SK-N-SH treated with all-trans-retinoic acid at 6 μM for 48 hours (cell line): ENCODE results near the gene MLYCD.

Experiments used
- ATAC-seq: fragments of 200-7000 bp; cut with Tn5 transposase; 3 replicates; pipeline ENCODE4 v1.9.1; 2020; ENCODE audit warnings: mild to moderate bottlenecking, moderate library complexity
- ARNTL ChIP-seq: fragments of 450-650 bp; formaldehyde crosslinking; IDR thresholded peaks from 2 replicates; pipeline ENCODE4 v1.5.0; 2020; ENCODE audit warnings: low read depth, mild to moderate bottlenecking, moderate library complexity, borderline replicate concordance
- BACH2 ChIP-seq: fragments of 250-450 bp; sonication (Bioruptor Pico); IDR thresholded peaks from 2 replicates; pipeline ENCODE4 v1.9.0; 2021; ENCODE audit warnings: mild to moderate bottlenecking, borderline replicate concordance
- CREB5 ChIP-seq: fragments of 250-450 bp; sonication (Bioruptor Pico); IDR thresholded peaks from 2 replicates; pipeline ENCODE4 v1.5.1; 2020; ENCODE audit warnings: low read depth, mild to moderate bottlenecking, moderate library complexity
- CSDC2 ChIP-seq: fragments of 250-450 bp; sonication (Bioruptor Pico); IDR thresholded peaks from 2 replicates; pipeline ENCODE4 v1.5.0; 2020; ENCODE audit warnings: mild to moderate bottlenecking, moderate library complexity
- CSRNP3 ChIP-seq: fragments of 250-450 bp; sonication (Bioruptor Pico); IDR thresholded peaks from 2 replicates; pipeline ENCODE4 v1.5.1; 2021; ENCODE audit warnings: mild to moderate bottlenecking, moderate library complexity
- ESRRG ChIP-seq: fragments of 250-450 bp; sonication (Bioruptor Pico); IDR thresholded peaks from 2 replicates; pipeline ENCODE4 v1.6.1; 2021; ENCODE audit warnings: mild to moderate bottlenecking
- GLIS3 ChIP-seq: fragments of 250-450 bp; sonication (Bioruptor Pico); IDR thresholded peaks from 2 replicates; pipeline ENCODE4 v1.5.0; 2020; ENCODE audit warnings: mild to moderate bottlenecking, moderate library complexity
- ISL1 ChIP-seq: fragments of 250-450 bp; sonication (Bioruptor Pico); IDR thresholded peaks from 2 replicates; pipeline ENCODE4 v2.1.2; 2022; ENCODE audit warnings: mild to moderate bottlenecking, moderate library complexity
- OSR1 ChIP-seq: fragments of 250-450 bp; sonication (Bioruptor Pico); IDR thresholded peaks from 2 replicates; pipeline ENCODE4 v1.8.0; 2022; ENCODE audit warnings: moderate library complexity, mild to moderate bottlenecking, inconsistent platforms
- PATZ1 ChIP-seq: fragments of 250-450 bp; sonication (Bioruptor Pico); IDR thresholded peaks from 2 replicates; pipeline ENCODE4 v1.8.0; 2020; ENCODE audit warnings: mild to moderate bottlenecking, moderate library complexity, borderline replicate concordance
- POU6F1 ChIP-seq: fragments of 250-450 bp; sonication (Bioruptor Pico); IDR thresholded peaks from 2 replicates; pipeline ENCODE4 v1.8.0; 2021; ENCODE audit warnings: low read depth, mild to moderate bottlenecking, moderate library complexity, borderline replicate concordance
- PPARA ChIP-seq: fragments of 250-450 bp; sonication (Bioruptor Pico); IDR thresholded peaks from 2 replicates; pipeline ENCODE4 v1.5.0; 2020; ENCODE audit warnings: mild to moderate bottlenecking, borderline replicate concordance
- RARB ChIP-seq: fragments of 250-450 bp; sonication (Bioruptor Pico); IDR thresholded peaks from 2 replicates; pipeline ENCODE4 v1.8.0; 2021; ENCODE audit warnings: mild to moderate bottlenecking, moderate library complexity
- SNAI2 ChIP-seq: fragments of 250-450 bp; sonication (Bioruptor Pico); IDR thresholded peaks from 2 replicates; pipeline ENCODE4 v1.5.0; 2020; ENCODE audit warnings: mild to moderate bottlenecking, moderate library complexity
- TSHZ2 ChIP-seq: fragments of 250-450 bp; sonication (Bioruptor Pico); IDR thresholded peaks from 2 replicates; pipeline ENCODE4 v1.5.0; 2020; ENCODE audit warnings: mild to moderate bottlenecking, moderate library complexity
- ZC3H10 ChIP-seq: fragments of 250-450 bp; sonication (Bioruptor Pico); IDR thresholded peaks from 2 replicates; pipeline ENCODE4 v1.5.1; 2021; ENCODE audit warnings: mild to moderate bottlenecking, moderate library complexity
- ZFP3 ChIP-seq: fragments of 250-450 bp; sonication (Bioruptor Pico); IDR thresholded peaks from 2 replicates; pipeline ENCODE4 v1.5.0; 2020; ENCODE audit warnings: mild to moderate bottlenecking, moderate library complexity
- ZFP30 ChIP-seq: fragments of 450-650 bp; formaldehyde crosslinking; IDR thresholded peaks from 2 replicates; pipeline ENCODE4 v1.5.0; 2022; ENCODE audit warnings: mild to moderate bottlenecking, moderate library complexity
- ZNF565 ChIP-seq: fragments of 450-650 bp; formaldehyde crosslinking; conservative IDR thresholded peaks from 2 replicates; pipeline ENCODE4 v1.5.0; 2020; ENCODE audit warnings: low read depth, mild to moderate bottlenecking, moderate library complexity
- ZNF70 ChIP-seq: fragments of 450-650 bp; formaldehyde crosslinking; IDR thresholded peaks from 2 replicates; pipeline ENCODE4 v1.5.0; 2020; ENCODE audit warnings: mild to moderate bottlenecking, moderate library complexity
- ZNF8 ChIP-seq: fragments of 450-650 bp; formaldehyde crosslinking; IDR thresholded peaks from 2 replicates; pipeline ENCODE4 v1.5.0; 2020; ENCODE audit warnings: mild to moderate bottlenecking, moderate library complexity

Gene MLYCD

GRCh38 chr16:83953796-83954576, 55.1 kb downstream of the MLYCD start:
- no peak for TF ChIP-seq PATZ1 (CRISPR knock-in tag)
- no peak for TF ChIP-seq CREB5
- TF ChIP-seq ZNF565, result no peak
- TF ChIP-seq ZNF8 (CRISPR knock-in tag), result no peak
- no peak for TF ChIP-seq ISL1 (CRISPR knock-in tag)
- no peak for TF ChIP-seq ZNF70 (CRISPR knock-in tag)
- no peak for TF ChIP-seq ESRRG (CRISPR knock-in tag)
- no peak for TF ChIP-seq PPARA (CRISPR knock-in tag)
- no peak for TF ChIP-seq ARNTL (CRISPR knock-in tag)
- no peak for TF ChIP-seq SNAI2 (CRISPR knock-in tag)
- TF ChIP-seq ZC3H10 (CRISPR knock-in tag), result no peak
- TF ChIP-seq, all 23 proteins: peak for 0

GRCh38 chr16:83954577-83955016, 55.7 kb downstream of the MLYCD start:
- peak; percentile 6 for ATAC-seq
- TF ChIP-seq CSDC2 (CRISPR knock-in tag) (no peak), ESRRG (CRISPR knock-in tag) (no peak), ZNF8 (CRISPR knock-in tag) (no peak), ZNF70 (CRISPR knock-in tag) (no peak), BACH2 (CRISPR knock-in tag) (no peak), RARB (CRISPR knock-in tag) (no peak), POU6F1 (CRISPR knock-in tag) (no peak), ARNTL (CRISPR knock-in tag) (no peak), CREB5 (no peak), ZFP30 (CRISPR knock-in tag) (no peak), CSRNP3 (no peak), GLIS3 (CRISPR knock-in tag) (no peak), ZC3H10 (CRISPR knock-in tag) (no peak), ISL1 (CRISPR knock-in tag) (no peak), SNAI2 (CRISPR knock-in tag) (no peak)
- TF ChIP-seq, all 23 proteins: peak for 0

More at GRCh38 chr16:83953796-83954576, 55.1 kb downstream of the MLYCD start:
- peak; percentile 54 for ATAC-seq

GRCh38 chr16:83955218-83956130, 56.6 kb downstream of the MLYCD start:
- TF ChIP-seq SNAI2 (CRISPR knock-in tag) (no peak), TSHZ2 (no peak), GLIS3 (CRISPR knock-in tag) (no peak), ZNF70 (CRISPR knock-in tag) (no peak), OSR1 (no peak), ZNF565 (no peak), PATZ1 (CRISPR knock-in tag) (no peak), ISL1 (CRISPR knock-in tag) (no peak), ZFP30 (CRISPR knock-in tag) (no peak), RARB (CRISPR knock-in tag) (no peak), ESRRG (CRISPR knock-in tag) (no peak), ZFP3 (CRISPR knock-in tag) (no peak)
- ATAC-seq, result no peak
